ENCODE measurements around the gene UBXN10. TPM values are rescaled to one million over a fixed set of nuclear protein-coding genes. Genes with fewer than 3 reads are reported as not detected.

The UBXN10 gene
- total and polyA plus RNA-seq, 9 donors: 0.20 to 28.0 (median 1.5) TPM

- Histone ChIP-seq H3K4me1 (ENCODE audit: insufficient read depth) (no peaks in the 10 kb centered on the region), H3K27me3 (no peaks in the 10 kb centered on the region), H3K36me3 (no peaks in the 10 kb centered on the region), H3K9me3 (no peaks in the 10 kb centered on the region), H3K27ac (no peak overlapping the region), H3K4me3 (no peak overlapping the region)
- TF ChIP-seq POLR2A (IDR thresholded peaks at IDR 0.05) (no peak), EP300 (IDR thresholded peaks at IDR 0.05) (no peak), CTCF (IDR thresholded peaks at IDR 0.05) (no peak)
- no peak for DNase-seq
- WGBS, 3 donors: 84 to 89% (median 87%) methylated on average over 13 of the region's 13 CpGs
- intact Hi-C loops (cut with DNase I): no loop called here
Observed at GRCh38 chr1:20183616-20184271, 2.2 kb upstream of the UBXN10 start.

GRCh38 chr1:20184481-20184900 lies 1.4 kb upstream of the UBXN10 start:
- Histone ChIP-seq H3K9me3 (no peaks in the 10 kb centered on the region), H3K27me3 (no peaks in the 10 kb centered on the region), H3K27ac (no peak overlapping the region), H3K4me1 (ENCODE audit: insufficient read depth) (no peaks in the 10 kb centered on the region), H3K4me3 (no peak overlapping the region), H3K36me3 (no peaks in the 10 kb centered on the region)
- TF ChIP-seq EP300 (IDR thresholded peaks at IDR 0.05): no peak
- TF ChIP-seq CTCF (IDR thresholded peaks at IDR 0.05): no peak
- no peak for DNase-seq
- 61 to 70% (median 62%) methylated on average over 6 of the region's 6 CpGs for WGBS, 3 donors
- intact Hi-C loops (cut with DNase I): no loop called here

GRCh38 chr1:20184997-20185833 lies 681 bp upstream of the UBXN10 start:
- H3K9me3 ChIP-seq: no peaks in the 10 kb centered on the region
- no peak for DNase-seq
- TF ChIP-seq POLR2A (IDR thresholded peaks at IDR 0.05): no peak
- TF ChIP-seq EP300 (IDR thresholded peaks at IDR 0.05): no peak
- TF ChIP-seq CTCF (IDR thresholded peaks at IDR 0.05): no peak
- no peak overlapping the region for H3K27ac ChIP-seq
- WGBS, 3 donors: 75 to 84% (median 79%) methylated on average over 17 of the region's 17 CpGs
- no peaks in the 10 kb centered on the region for H3K4me1 ChIP-seq (ENCODE audit: insufficient read depth)
- intact Hi-C loops (cut with DNase I): no loop called here
- H3K4me3 ChIP-seq: no peak overlapping the region
- H3K36me3 ChIP-seq: no peaks in the 10 kb centered on the region
- H3K27me3 ChIP-seq: no peaks in the 10 kb centered on the region

- TF ChIP-seq POLR2A (IDR thresholded peaks at IDR 0.05) (no peak), CTCF (IDR thresholded peaks at IDR 0.05) (no peak), EP300 (IDR thresholded peaks at IDR 0.05) (no peak)
- Histone ChIP-seq H3K27me3 (no peaks in the 10 kb centered on the region), H3K36me3 (no peaks in the 10 kb centered on the region), H3K4me3 (no peak overlapping the region), H3K9me3 (no peaks in the 10 kb centered on the region), H3K27ac (no peak overlapping the region), H3K4me1 (ENCODE audit: insufficient read depth) (no peaks in the 10 kb centered on the region)
- intact Hi-C loops (cut with DNase I): no loop called here
- DNase-seq: no peak
- 71 to 79% (median 75%) methylated on average over 7 of the region's 7 CpGs for WGBS, 3 donors
Observed at GRCh38 chr1:20187103-20187812, 1.4 kb downstream of the UBXN10 start.
